T-cell (primary cell): ENCODE measurements around the gene DR1. TPM values are rescaled to one million over a fixed set of nuclear protein-coding genes. Genes with fewer than 3 reads are reported as not detected.

ENCODE experiments used
- ATAC-seq, 4 experiments: fragments of 200-7000 bp in 3 of 4; fragments of 150-1000 bp in 1 of 4; cut with Tn5 transposase; replicated peaks in 1 of 4; 1 replicate in 3 of 4; 2 replicates in 1 of 4; pipeline ENCODE4 v1.10.0; 2021; ENCODE audit warnings: moderate library complexity in 3 of 4, mild to moderate bottlenecking in 2 of 4, moderate number of reproducible peaks in 1 of 4
- CTCF ChIA-PET, 2 donors: fragments of 300-600 bp; sonication (Branson Sonifier 250); formaldehyde crosslinking; loops; one replicate each; lab custom pipeline; 2022; ENCODE audit warnings: antibody characterized with exemption in 2 of 2; lab: Charles Lee
- POLR2A ChIA-PET, 2 donors: fragments of 300-600 bp; sonication (Branson Sonifier 250); formaldehyde crosslinking; loops; one replicate each; lab custom pipeline; 2022; ENCODE audit warnings: antibody characterized with exemption in 2 of 2; lab: Charles Lee
- DNase-seq, 35 experiments: peaks; one replicate each; pipeline versions ENCODE4 v3.0.0 to v3.0.0-alpha.2; 2013 to 2023
- H3K27ac ChIP-seq: one replicate; pipeline ENCODE4 v1.5.1; 2013; ENCODE audit warnings: low read length
- H3K27me3 ChIP-seq, 2 experiments: replicated peaks in 1 of 2; 1 replicate in 1 of 2; 2 replicates in 1 of 2; pipeline versions ENCODE4 v1.6.1 to v1.7.0; 2013; ENCODE audit warnings: low read length in 1 of 2, mixed read lengths in 1 of 2; ENCODE audit not compliant: control insufficient read depth in 2 of 2, insufficient read depth in 2 of 2; ENCODE audit errors: extremely low read depth in 1 of 2
- H3K36me3 ChIP-seq, 2 donors: 1 replicate in 1 of 2; 2 replicates in 1 of 2; pipeline versions ENCODE4 v1.6.1 to v1.7.0; 2013; ENCODE audit warnings: low read length in 1 of 2; ENCODE audit not compliant: control insufficient read depth in 2 of 2, insufficient read depth in 1 of 2; ENCODE audit errors: extremely low read depth in 1 of 2
- H3K4me1 ChIP-seq, 2 experiments: 1 replicate in 1 of 2; 2 replicates in 1 of 2; pipeline versions ENCODE4 v1.6.1 to v1.7.0; 2013; ENCODE audit warnings: low read length in 2 of 2, mixed read lengths in 1 of 2; ENCODE audit not compliant: insufficient read depth in 2 of 2, control insufficient read depth in 1 of 2; ENCODE audit errors: extremely low read depth in 1 of 2
- H3K4me3 ChIP-seq, 2 donors: 1 replicate in 1 of 2; 2 replicates in 1 of 2; pipeline versions ENCODE4 v1.5.1 to v1.7.0; 2013; ENCODE audit warnings: mild to moderate bottlenecking in 2 of 2, low read length in 1 of 2, moderate library complexity in 1 of 2; ENCODE audit not compliant: control insufficient read depth in 1 of 2; ENCODE audit errors: extremely low read depth in 1 of 2
- H3K9me3 ChIP-seq: 2 replicates; pipeline ENCODE4 v1.7.0; 2013
- H3K27ac Mint-ChIP-seq, 2 donors: one replicate each; pipeline ENCODE4 v1.8.0; 2020 to 2021; ENCODE audit warnings: mild to moderate bottlenecking in 2 of 2, mixed read lengths in 2 of 2
- H3K27me3 Mint-ChIP-seq, 2 donors: one replicate each; pipeline ENCODE4 v1.8.0; 2021 to 2022; ENCODE audit warnings: mixed read lengths in 2 of 2
- H3K36me3 Mint-ChIP-seq: one replicate; pipeline ENCODE4 v1.8.0; 2021; ENCODE audit warnings: mixed read lengths
- H3K4me1 Mint-ChIP-seq, 3 donors: one replicate each; pipeline ENCODE4 v1.8.0; 2020 to 2022; ENCODE audit warnings: mixed read lengths in 3 of 3, mild to moderate bottlenecking in 1 of 3
- H3K4me3 Mint-ChIP-seq, 3 donors: one replicate each; pipeline ENCODE4 v1.8.0; 2020 to 2022; ENCODE audit warnings: mild to moderate bottlenecking in 3 of 3, mixed read lengths in 3 of 3, moderate library complexity in 3 of 3
- H3K9me3 Mint-ChIP-seq, 3 donors: one replicate each; pipeline ENCODE4 v1.8.0; 2020 to 2022; ENCODE audit warnings: mixed read lengths in 3 of 3
- WGBS: methylation state at CpG from one replicate; pipeline ENCODE4 v1.1.5; 2013; ENCODE audit warnings: missing lambda C conversion rate; ENCODE audit not compliant: insufficient coverage; 5-methylcytosine and 5-hydroxymethylcytosine counted together
- total RNA-seq, 35 experiments: library from RNA in 6 of 35; stranded (reverse) in 6 of 35; fragments of 120-200 nt in 1 of 35; gene quantifications; one replicate each; pipeline versions ENCODE4 v1.2.1 to v1.2.4 and lab custom pipeline; 2013 to 2026

Gene DR1
- total RNA-seq, 5 donors from 2014 or later (not counting 1 experiment from before 2014, with no cell fraction given): 58.8 to 72.3 (median 65.1) TPM

DNA sequence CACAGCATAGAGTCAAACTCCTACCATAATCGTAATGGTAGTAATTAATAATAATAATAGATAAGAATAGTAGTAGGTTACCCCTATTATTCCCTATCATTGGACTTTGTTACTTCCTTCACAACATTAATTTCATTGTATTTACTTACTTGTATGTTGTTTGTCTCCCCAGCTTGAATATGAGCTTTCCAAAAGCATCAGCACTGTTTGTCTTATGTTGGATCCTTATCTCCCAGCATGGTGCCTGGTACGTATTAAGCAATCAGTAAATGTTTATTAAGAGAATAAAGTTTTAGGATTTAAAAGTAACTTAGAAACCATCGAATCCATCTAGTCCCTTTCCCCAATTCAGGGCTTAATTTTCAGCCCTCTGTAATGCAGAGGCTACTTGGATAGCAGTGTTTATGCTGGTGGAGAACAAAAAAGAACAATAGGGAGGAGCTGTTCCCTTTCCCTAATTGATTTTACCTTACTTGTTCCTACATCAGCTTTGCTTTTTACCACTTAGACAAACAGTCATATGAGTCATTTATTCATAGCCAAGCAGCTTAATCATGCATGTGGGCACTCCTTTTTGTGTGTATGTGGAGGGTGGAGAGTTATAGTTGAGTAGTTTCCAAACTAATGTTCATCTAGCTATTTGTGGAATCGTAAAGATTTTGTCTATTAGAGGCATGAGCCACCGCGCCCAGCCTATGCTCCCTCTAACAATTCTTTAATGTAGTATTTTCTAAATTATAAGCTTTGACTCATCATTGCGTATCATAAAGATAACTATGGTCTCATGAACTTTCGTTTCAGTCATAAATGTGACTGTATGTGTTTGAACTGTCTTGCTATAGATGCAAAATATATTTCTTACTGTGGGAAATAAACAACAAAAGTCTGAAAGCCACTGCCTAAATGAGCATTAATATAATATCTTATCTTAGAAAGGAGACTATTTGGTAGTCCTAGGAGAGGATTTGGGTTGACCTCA lies 20.9 kb upstream of the DR1 start:
- Histone ChIP-seq H3K4me3 (no peak overlapping the region), H3K27me3 (no peaks in the 10 kb centered on the region), H3K27ac (no peak overlapping the region), H3K9me3 (no peaks in the 10 kb centered on the region), H3K36me3 (no peaks in the 10 kb centered on the region), H3K4me1 (no peaks in the 10 kb centered on the region)
- WGBS: no CpG with 5 or more reads among the region's 8 CpGs
- Mint-ChIP-seq H3K9me3 (no peaks in the 10 kb centered on the region), H3K36me3 (peaks cover 8% of the 10 kb centered on the region), H3K4me3 (no peak overlapping the region), H3K27ac (no peak overlapping the region), H3K4me1 (no peaks in the 10 kb centered on the region), H3K27me3 (no peaks in the 10 kb centered on the region)
- ATAC-seq (no peak), DNase-seq (no peak)
- ChIA-PET CTCF (interaction anchor here (0.5 to 1.0 kb wide), 5 partner anchors 19 to 602 kb away, joined by 3 to 6 read pairs (median 6); no protein-coding TSS in a partner anchor), POLR2A (interaction anchor here in 1 of 2 donors (0.6 kb wide), 1 partner anchor 13 kb away, joined by 7 read pairs; no protein-coding TSS in a partner anchor)

DNA sequence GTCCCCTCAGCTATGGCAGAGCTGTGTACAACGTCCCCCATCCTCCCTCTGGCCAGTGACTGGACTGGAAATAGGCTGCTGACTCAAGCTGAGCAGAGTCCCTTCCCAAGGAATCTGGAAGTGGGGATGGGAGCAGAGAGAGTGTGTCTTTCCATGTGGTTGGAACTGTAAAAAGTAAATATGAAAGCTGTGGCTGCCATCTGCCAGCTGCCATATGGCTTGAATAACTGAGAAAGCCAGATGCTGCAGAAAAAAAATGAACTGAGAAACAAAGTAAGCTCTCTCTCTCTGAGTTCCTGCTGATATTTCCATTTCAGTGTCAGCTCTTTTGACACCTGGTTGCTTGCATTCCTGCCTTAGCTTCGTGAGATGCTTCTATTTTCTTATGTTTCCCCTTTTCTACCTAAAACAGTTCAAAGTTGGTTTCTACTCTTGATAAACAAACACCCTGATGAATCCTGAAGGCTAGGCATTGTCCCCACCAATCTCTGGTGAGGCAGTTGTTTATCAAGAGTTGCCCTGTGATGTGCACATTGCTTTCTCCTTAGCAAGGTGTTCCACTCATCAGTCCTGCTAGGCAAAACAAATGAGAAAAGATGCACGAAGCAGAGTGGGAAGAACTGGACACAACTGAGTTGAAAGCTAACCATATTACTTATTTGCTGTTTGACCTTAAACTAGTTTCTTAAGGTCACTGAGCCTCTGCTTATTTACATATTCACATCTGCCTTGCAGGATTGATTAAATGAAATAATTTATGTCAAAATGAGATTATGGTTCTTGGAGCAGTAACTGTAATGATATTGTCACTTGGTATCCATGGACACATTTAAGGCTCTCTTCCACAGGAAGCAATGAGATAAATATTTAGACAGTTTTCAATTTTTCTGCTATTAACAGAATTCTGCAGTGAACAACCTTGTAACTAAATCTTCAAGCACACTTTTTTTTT lies 16.6 kb upstream of the DR1 start:
- WGBS: 92% methylated on average over 2 of the region's 3 CpGs
- Mint-ChIP-seq H3K4me1 (no peaks in the 10 kb centered on the region), H3K27ac (peak overlapping the region in 1 of 2 donors; percentile 11), H3K27me3 (no peaks in the 10 kb centered on the region), H3K9me3 (no peaks in the 10 kb centered on the region), H3K4me3 (no peak overlapping the region), H3K36me3 (no peaks in the 10 kb centered on the region)
- CTCF ChIA-PET: interaction anchor here in 1 of 2 donors (0.6 kb wide), 1 partner anchor 20 kb away, joined by 4 read pairs; no protein-coding TSS in a partner anchor
- no peaks in the 10 kb centered on the region for H3K4me1 ChIP-seq
- H3K27ac ChIP-seq: no peak overlapping the region
- no peaks in the 10 kb centered on the region for H3K27me3 ChIP-seq
- no peak overlapping the region for H3K4me3 ChIP-seq
- ATAC-seq (no peak), DNase-seq (no peak)
- POLR2A ChIA-PET: interaction anchor here (0.5 to 0.9 kb wide), 2 partner anchors 451 to 551 kb away, joined by 3 read pairs; no protein-coding TSS in a partner anchor
- peaks cover 0 to 2% of the 10 kb centered on the region in 2 donors for H3K36me3 ChIP-seq
- H3K9me3 ChIP-seq: no peaks in the 10 kb centered on the region

DNA sequence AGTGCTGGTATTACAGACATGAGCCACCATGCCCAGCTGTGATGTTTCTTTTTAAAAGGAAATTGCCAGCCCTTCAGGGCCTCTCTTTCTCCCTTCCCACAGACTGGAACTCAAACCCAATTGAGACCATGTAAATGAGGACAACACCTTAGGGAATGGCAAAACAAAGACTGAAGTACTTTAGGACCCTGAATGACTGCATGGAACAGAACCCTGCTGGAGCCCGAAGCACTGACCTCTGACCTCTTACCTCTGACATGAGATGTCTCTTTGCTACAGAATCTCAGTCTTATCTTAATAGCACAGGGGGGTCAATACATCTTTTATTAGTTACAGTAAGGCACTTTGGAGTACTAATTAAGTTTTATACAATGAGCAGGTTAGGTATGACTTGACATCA lies 15.5 kb upstream of the DR1 start:
- Mint-ChIP-seq H3K9me3 (no peaks in the 10 kb centered on the region), H3K4me3 (no peak overlapping the region), H3K4me1 (no peaks in the 10 kb centered on the region), H3K27ac (no peak overlapping the region), H3K36me3 (no peaks in the 10 kb centered on the region), H3K27me3 (no peaks in the 10 kb centered on the region)
- no peaks in the 10 kb centered on the region for H3K27me3 ChIP-seq
- ChIA-PET CTCF (interaction anchor here in 1 of 2 donors (2.0 kb wide), 1 partner anchor 26 kb away, joined by 5 read pairs; no protein-coding TSS in a partner anchor), POLR2A (no interaction called here)
- no CpG with 5 or more reads among the region's 1 CpG for WGBS
- H3K4me3 ChIP-seq: no peak overlapping the region
- no peaks in the 10 kb centered on the region for H3K9me3 ChIP-seq
- peaks cover 0 to 2% of the 10 kb centered on the region in 2 donors for H3K36me3 ChIP-seq
- DNase-seq (no peak), ATAC-seq (no peak)
- H3K27ac ChIP-seq: no peak overlapping the region
- peaks cover 0 to 2% of the 10 kb centered on the region in 2 experiments for H3K4me1 ChIP-seq

DNA sequence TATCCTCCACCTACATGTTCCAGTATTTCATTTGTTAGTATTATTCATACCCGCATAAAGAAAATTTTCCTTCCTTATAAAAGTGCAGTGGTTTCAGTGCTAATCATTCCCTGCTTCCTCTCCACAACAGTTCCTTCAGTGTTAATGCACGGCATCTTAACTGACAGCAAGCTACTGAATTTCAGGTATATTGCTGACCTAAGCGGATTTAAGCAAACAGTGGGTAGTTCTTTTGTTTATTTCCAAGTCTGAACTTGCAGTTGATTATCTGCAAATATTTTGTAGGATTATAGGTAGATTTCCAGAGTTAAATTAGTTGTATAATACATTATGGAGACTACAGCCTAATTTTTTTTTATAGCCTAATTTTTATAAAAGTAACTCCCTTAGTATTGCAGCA lies 15.1 kb upstream of the DR1 start:
- Histone ChIP-seq H3K27ac (no peak overlapping the region), H3K4me1 (peaks cover 0 to 2% of the 10 kb centered on the region in 2 experiments), H3K36me3 (peaks cover 0 to 2% of the 10 kb centered on the region in 2 donors), H3K4me3 (no peak overlapping the region), H3K9me3 (no peaks in the 10 kb centered on the region), H3K27me3 (no peaks in the 10 kb centered on the region)
- Mint-ChIP-seq H3K27ac (no peak overlapping the region), H3K4me3 (no peak overlapping the region), H3K9me3 (no peaks in the 10 kb centered on the region), H3K27me3 (no peaks in the 10 kb centered on the region), H3K36me3 (no peaks in the 10 kb centered on the region), H3K4me1 (no peaks in the 10 kb centered on the region)
- ATAC-seq (no peak), DNase-seq (no peak)
- 86% methylated on average over 1 of the region's 3 CpGs for WGBS
- POLR2A ChIA-PET: interaction anchor here in 1 of 2 donors (0.6 kb wide), 1 partner anchor 449 kb away, joined by 4 read pairs; no protein-coding TSS in a partner anchor
- CTCF ChIA-PET: interaction anchor here in 1 of 2 donors (2.0 kb wide), 1 partner anchor 26 kb away, joined by 5 read pairs; no protein-coding TSS in a partner anchor

DNA sequence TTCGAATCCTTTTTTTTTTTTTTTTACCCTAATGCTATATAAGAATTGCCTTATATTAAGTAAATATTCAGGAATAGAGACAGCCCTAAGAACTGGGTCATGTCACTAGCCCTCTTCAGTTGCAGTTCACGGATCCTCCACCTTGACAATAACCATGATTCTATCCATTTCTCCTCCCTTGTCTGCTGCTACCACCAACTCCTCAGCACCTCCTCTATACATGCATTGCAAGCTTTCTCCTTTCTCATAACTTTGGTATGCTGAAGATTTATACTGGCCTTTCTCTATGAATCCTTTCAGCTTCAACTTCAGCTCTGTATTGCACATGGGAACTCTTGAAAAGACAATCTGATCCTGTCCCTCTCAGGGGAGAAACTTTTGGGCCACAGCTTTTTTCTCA lies 14.3 kb upstream of the DR1 start:
- Mint-ChIP-seq H3K4me1 (peaks cover 2 to 8% (median 7%) of the 10 kb centered on the region in 3 donors), H3K4me3 (no peak overlapping the region), H3K9me3 (no peaks in the 10 kb centered on the region), H3K36me3 (no peaks in the 10 kb centered on the region), H3K27me3 (no peaks in the 10 kb centered on the region), H3K27ac (no peak overlapping the region)
- WGBS: 100% methylated on average over 1 of the region's 2 CpGs
- H3K4me3 ChIP-seq: no peak overlapping the region
- ATAC-seq: no peak
- H3K27me3 ChIP-seq: no peaks in the 10 kb centered on the region
- no peak for DNase-seq
- no peak overlapping the region for H3K27ac ChIP-seq
- no peaks in the 10 kb centered on the region for H3K9me3 ChIP-seq
- peaks cover 0 to 2% of the 10 kb centered on the region in 2 donors for H3K36me3 ChIP-seq
- peaks cover 0 to 9% of the 10 kb centered on the region in 2 experiments for H3K4me1 ChIP-seq
- ChIA-PET CTCF (interaction anchor here in 1 of 2 donors (2.0 kb wide), 1 partner anchor 27 kb away, joined by 5 read pairs; no protein-coding TSS in a partner anchor), POLR2A (interaction anchor here in 1 of 2 donors (0.6 kb wide), 1 partner anchor 450 kb away, joined by 4 read pairs; no protein-coding TSS in a partner anchor)
